Fibroblast of mammary gland (primary cell): ENCODE data around the gene ADGRB2.

Experiments
- DNase-seq: peaks from one replicate; pipeline ENCODE4 v3.0.0-alpha.2; 2010; ENCODE audit warnings: low read depth
- H3K4me3 ChIP-seq: 2 replicates; pipeline ENCODE4 v1.5.1; 2011; ENCODE audit warnings: low read depth, mild to moderate bottlenecking, low read length, moderate library complexity; ENCODE audit not compliant: control insufficient read depth
- CTCF ChIP-seq: conservative IDR thresholded peaks from 2 replicates; pipeline ENCODE4 v1.5.1; 2011; ENCODE audit warnings: low read depth, low read length, inconsistent platforms; ENCODE audit not compliant: control insufficient read depth, insufficient read depth

ADGRB2 gene

GRCh38 chr1:31745096-31745945 lies 18.8 kb downstream of the ADGRB2 start:
- no peak overlapping the region for H3K4me3 ChIP-seq
- DNase-seq: peak; percentile 54
- TF ChIP-seq CTCF: peak; percentile 81

GRCh38 chr1:31744165-31744888 lies 19.8 kb downstream of the ADGRB2 start:
- TF ChIP-seq CTCF: no peak
- no peak for DNase-seq
- no peak overlapping the region for H3K4me3 ChIP-seq

- H3K4me3 ChIP-seq: no peak overlapping the region
- no peak for DNase-seq
- TF ChIP-seq CTCF: no peak
These were observed 21.5 kb downstream of the ADGRB2 start for GRCh38 chr1:31742462-31743212.

- no peak for DNase-seq
- TF ChIP-seq CTCF: no peak
- no peak overlapping the region for H3K4me3 ChIP-seq
These were observed 24.8 kb downstream of the ADGRB2 start for GRCh38 chr1:31739346-31739745.

GRCh38 chr1:31736675-31737074 lies 27.5 kb downstream of the ADGRB2 start:
- no peak for DNase-seq
- no peak for TF ChIP-seq CTCF
- no peak overlapping the region for H3K4me3 ChIP-seq

- no peak for TF ChIP-seq CTCF
- no peak overlapping the region for H3K4me3 ChIP-seq
- DNase-seq: no peak
These were observed 28.6 kb downstream of the ADGRB2 start for GRCh38 chr1:31735571-31735970.
